Omental fat pad (tissue), 4 donors: ENCODE results near the gene OVOL2. TPM values are rescaled to one million over a fixed set of nuclear protein-coding genes. Genes with fewer than 3 reads are reported as not detected.

Source experiments
- ATAC-seq: fragments of 150-250 bp; one replicate; pipeline ENCODE4 v1.9.1; 2016; ENCODE audit warnings: mild to moderate bottlenecking, moderate library complexity; ENCODE audit not compliant: low FRiP score
- DNase-seq: peaks from one replicate; pipeline ENCODE4 v3.0.0-alpha.2; 2019; ENCODE audit warnings: low spot score
- CTCF ChIP-seq, 3 donors: fragments of 450-650 bp; IDR thresholded peaks; one replicate each; pipeline ENCODE4 v1.5.1; 2016 to 2017; ENCODE audit warnings: antibody characterized with exemption in 3 of 3, mild to moderate bottlenecking in 3 of 3, moderate library complexity in 2 of 3
- total RNA-seq, 4 donors: library from RNA; depleted of rRNA; stranded (reverse); fragments of >200 nt; gene quantifications; one replicate each; pipeline ENCODE4 v1.1.0, GENCODE V29; 2016

Gene OVOL2
- total RNA-seq, 4 donors from 2014 or later, result not detected

DNA sequence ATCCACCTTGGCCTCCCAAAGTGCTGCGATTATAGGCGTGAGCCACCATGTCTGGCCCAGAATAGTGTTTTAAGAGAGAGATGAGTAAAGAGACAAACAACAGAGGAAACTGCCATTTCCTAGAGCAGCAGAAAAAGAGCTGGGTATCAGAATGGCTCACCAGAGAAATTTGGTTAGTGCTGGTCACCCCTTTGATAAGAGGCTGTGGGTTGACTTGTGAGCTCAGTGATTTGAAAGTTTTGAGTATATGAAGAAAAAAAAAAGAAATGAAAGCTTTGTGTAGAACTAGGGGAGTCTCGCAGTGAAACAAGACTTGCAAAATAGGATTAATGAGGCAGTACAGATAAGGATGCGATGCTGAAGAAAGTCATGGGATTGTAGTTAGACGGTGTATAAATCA lies 59.3 kb downstream of the OVOL2 start:
- DNase-seq, result no peak
- no peak for ATAC-seq
- no peak for TF ChIP-seq CTCF (IDR thresholded peaks at IDR 0.05)

GRCh38 chr20:17995967-17996819 lies 61.5 kb downstream of the OVOL2 start:
- DNase-seq (no peak), ATAC-seq (peak; percentile 81)
- TF ChIP-seq CTCF (IDR thresholded peaks at IDR 0.05), result peak in 2 of 3 donors; percentile 90 to 96

- ATAC-seq, result no peak
- TF ChIP-seq CTCF (IDR thresholded peaks at IDR 0.05), result no peak
- no peak for DNase-seq
Observed at GRCh38 chr20:17993546-17993945, 64.2 kb downstream of the OVOL2 start.

DNA sequence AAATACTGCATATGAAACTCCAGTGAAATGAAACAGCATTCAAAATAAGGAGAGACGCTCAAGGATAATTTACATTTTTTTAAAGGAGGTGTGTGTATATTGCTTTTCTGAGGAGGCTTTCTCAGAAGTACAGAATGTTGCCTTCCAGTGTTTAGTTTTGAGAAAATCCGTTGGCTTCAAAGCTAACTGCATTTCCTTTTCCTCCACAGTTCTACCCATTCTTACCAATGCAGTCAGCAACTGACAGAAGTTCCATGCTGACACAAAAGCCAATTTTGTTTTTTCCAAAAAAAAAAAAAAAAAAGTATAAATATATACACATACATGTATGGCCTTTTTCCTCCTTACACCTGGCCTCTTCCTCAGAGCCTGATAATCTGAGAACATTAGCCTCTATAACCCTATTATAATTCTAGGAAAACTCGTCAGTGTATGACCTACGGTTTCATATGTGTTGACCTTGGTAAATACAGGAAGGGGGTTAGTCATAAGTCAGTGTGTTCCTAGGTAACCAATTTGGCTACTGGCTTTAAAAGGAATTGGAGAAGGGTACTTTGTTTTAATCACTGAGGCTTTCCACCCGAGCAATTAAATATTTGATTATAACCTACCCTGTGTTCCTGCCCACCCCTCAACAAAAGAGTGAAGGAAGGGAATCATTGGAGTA lies 64.7 kb downstream of the OVOL2 start:
- DNase-seq, result no peak
- no peak for TF ChIP-seq CTCF (IDR thresholded peaks at IDR 0.05)
- ATAC-seq, result no peak

DNA sequence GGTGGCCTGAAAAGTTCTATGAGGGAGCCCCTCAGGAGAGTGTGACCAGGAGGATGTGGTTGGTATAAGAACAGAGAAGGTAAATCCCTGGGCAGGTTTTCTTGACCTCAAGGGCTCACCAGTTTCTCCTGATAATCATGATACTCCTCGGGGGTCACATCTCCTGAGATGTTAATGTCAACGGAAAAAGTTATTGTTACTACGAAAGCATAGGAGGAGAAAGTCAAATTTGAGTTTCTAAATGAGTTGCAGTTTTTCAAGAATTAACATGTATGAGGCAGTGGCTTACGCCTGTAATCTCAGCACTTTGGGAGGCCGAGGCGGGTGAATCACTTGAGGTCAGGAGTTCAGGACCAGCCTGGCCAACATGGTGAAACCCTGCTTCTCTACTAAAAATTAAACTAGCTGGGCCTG lies 65.5 kb downstream of the OVOL2 start:
- DNase-seq (no peak), ATAC-seq (no peak)
- no peak for TF ChIP-seq CTCF (IDR thresholded peaks at IDR 0.05)

DNA sequence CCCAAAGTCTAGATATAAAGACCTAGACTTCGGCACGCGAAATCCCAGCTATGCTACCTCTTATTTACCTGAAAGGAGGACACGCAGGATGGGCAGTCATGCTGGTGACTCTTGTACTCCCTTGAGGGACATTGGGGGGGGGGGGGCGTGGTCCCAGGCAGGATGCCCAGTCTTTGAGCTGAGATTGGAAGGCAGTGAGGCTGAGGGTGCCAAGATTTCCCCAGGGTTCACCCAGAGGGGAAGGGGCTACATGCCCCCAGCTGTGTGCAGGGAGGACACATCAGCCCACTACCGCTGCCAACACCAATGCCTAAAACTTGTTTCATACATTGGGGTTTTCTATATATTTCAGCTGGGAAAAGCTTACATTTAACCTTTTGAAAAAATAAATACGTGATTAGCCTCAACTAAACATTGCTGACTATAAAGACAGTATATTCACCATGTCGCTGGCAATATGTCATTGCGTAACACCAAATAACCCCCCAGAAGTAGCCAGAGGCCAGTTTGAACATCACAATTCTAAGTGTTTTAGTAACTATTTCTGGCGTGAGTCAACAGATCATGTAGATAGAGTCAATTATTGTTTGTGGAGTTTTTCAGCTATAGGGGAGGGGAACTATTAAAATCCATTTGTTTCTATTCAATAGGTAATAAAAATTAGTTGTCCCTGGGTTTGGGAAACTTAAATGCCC lies 67.3 kb downstream of the OVOL2 start:
- no peak for TF ChIP-seq CTCF (IDR thresholded peaks at IDR 0.05)
- ATAC-seq (no peak), DNase-seq (no peak)
